HG02678 (cell line): Measurements from ENCODE around the gene SETD6.

Experiments used
- ATAC-seq: cut with Tn5 transposase; IDR thresholded peaks from one replicate; pipeline ENCODE4 v1.9.1; 2021; ENCODE audit warnings: mild to moderate bottlenecking, moderate library complexity; ENCODE audit not compliant: unreplicated experiment

The SETD6 gene

DNA sequence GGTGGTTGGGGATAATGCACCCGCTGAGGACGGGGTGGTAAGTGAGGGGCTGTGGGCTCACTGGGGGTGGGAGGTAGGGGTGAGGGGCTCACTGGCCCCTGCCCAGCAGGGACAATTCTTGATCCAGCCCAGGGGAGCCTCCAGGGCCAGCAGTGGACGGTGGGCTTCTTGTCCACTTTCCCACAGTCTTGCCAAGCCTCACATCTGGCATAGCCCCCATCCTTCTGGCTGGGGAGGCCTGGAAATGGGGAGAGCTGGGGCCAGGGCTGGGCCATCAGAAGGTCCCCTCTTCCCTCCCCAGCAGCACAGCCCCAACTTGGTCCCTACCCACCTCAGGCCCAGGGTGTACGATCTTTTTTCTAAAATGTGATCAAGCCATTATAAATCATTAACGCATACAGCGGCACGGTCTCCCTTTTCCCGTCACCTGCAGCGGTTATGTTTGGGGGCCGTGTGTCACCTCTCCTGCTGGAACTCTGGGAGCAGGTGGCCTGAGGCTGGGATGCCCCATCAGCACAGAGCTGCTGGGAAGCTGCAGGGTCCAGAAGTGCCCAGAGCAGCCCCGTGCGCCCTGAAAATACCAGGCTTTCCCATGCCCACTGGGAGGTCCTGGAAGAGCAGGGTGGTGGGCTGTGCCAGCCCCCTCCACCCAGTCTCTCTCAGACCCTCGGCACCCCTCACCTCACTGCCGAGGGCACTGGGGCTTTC lies 7.2 kb upstream of the SETD6 start:
- ATAC-seq, result no peak

DNA sequence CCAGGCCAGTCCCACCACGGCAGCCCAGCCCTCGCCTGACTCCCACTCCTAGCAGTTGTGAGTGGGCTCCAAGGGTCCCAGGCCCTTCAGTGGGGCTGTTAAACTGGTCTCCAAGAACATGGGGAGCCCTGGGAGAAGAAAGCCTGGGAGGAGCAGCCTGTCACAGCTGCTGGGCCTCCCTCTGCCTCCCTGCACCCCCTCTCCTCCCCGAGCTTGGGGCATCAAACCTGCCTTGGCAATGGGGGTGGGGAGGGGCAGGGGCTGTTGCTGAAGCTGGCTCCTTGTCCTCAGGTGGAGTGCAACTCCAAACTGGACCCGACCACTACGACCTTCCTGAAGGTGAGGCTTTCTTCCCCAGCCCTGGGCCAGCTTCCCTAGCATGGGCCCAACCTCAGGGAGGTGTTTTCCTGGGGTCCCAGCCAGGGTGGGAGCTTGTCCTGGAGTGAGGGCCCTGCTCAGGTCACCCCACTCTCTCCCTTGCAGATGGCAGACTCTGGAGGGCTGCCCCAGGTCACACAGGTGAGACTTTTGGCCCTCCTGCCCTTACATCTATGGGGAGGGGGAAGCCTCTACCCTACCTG lies 6.6 kb upstream of the SETD6 start:
- ATAC-seq, result no peak

DNA sequence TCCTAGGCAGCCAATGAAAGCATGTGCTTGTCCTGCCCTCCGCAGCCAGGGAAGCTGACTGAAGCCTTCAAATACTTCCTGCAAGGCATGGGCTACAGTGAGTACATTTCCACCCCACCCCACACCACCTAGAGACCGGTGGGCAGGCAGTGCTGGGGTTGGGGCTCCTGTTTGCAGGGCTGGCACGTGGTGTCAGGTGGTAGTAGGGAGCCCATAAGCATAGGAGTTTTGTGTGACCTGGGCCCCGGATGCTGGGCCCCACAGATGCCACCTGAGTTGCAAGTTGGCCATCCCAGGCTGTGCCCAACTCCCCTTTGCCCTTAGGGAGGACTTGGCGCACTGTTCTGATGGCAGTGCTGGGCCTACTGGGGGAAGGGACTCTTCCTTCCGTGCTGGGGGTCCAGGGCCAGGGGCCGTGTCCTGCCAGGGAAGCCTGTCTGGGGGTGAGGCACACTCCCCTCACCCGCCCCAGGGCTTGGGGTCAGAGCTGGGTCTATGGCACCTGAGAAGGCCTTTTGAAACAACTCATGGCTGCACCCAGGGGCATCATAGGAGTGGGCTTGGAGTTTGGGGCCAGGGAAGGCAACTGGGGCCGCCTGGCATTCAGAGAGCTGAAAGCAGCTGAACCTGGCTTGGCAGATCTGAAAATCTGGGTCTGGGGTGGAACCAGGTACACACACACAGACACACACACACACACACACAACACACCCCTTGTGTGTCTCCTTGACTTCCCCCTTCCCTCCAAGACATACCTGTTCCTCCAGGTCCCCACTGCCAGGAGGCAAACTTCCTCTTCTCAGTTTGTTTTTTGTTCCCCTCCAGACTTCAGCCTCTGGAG lies 5.8 kb upstream of the SETD6 start:
- no peak for ATAC-seq

DNA sequence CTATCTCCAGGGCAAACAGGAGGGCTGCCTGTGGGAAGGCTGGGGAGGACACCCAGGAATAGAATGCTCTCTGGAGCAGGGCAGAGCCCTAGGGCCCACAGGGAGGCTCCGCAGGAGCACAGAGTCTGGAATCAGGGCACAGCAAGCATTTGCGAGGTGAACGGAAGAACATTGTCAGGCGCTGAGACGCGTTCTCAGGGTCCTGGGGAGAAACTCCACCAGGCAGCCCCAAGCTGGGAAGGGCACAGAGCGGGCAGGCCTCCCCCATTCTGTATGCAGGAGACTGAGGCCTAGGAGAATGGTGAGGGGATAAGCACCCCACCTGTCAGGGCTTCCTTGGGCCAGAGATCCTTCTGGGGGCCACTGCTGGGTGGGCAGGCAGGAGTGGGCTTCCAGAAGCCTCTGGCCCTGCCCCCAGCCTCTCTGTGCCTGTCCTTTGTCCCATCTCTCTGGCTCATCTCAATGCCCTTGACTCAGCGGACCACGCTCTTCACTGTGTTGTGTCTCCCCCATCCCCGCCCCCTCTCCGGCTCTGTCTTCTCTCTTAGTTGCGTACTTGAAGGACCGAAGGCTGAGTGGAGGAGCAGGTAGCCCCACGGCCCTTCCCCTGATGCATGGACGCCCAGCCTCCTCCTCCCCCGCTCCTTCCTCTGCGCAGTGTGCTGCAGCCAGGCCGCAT lies 5.1 kb upstream of the SETD6 start:
- no peak for ATAC-seq

DNA sequence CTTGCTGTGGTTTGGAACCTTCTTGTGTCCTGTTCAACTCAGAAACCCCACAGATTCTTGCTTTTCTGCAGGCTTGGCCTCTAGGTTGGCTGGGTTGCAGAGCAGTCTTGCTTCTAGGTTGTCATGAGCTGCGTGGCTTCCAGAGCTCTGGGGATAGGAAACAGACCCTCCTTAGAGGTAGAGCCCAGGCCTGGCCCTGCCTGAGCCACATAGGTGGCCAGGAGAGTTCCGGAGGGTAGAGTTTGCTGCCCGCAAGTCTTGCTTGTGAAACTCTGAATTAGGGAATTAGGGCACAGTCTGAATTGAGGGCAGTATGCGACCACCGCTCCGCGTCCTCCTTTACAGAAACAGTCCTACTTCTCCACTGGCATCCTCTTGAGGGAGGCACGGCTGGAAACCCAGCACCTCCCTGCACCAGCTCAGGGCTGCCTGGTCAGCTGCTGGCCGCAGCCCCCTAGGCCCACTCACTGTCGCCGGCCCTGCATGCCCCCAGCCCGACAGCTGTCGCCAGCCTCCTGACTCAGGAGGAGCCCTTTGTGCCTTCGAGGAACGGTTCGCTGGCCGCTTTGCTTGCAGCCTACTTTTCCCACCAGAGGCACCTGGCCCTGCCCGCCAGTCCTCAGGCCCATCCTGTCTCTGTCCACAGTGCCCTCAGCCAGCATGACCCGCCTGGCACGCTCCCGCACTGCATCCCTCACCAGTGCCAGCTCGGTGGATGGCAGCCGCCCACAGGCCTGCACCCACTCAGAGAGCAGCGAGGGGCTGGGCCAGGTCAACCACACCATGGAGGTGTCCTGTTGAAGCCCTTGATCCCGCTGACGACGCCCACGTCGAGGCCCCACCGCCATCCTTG lies 4.3 kb upstream of the SETD6 start:
- ATAC-seq, result no peak

DNA sequence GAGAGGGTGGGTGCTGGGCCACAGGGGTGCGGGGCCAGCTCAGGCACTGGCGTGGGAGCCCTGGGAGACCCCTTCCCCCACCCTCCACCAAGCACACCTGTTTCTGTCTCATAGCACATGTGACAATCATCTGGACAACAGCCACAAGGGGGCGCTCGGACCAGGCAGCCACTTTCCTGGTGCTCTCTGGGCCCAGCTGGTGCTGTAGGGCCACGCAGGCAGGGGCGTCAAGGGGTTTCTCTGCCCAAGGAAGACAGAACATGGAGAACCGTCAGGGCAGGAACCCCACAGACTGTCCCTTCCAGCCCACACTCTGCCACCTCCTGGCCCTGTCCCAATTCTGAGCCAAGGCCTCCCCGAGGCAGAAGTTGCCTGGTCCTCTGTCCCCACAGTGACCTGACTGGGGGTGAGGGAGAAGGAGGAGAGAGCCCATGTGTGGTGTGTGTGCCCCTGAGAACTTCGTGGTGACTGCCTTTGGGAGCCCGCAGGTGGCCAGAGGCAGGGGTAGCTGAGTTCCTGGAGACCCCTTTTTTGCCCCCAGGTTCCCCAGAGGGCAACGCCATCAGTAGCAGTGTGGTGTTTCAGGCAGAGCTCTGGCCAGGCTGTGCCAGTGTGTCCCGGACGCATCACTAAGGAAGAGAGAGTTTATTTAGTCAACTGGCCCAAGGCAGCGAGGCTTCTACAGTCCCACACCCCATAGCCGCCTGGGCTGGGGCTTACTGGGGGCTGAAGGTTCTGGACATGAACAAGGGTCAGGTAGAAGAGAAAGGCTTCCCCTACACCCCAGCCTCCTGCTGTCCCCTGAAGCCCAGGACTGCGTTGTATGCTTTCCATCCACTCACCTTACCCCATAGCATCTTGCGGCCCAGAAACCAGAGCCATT lies 3.1 kb upstream of the SETD6 start:
- ATAC-seq, result peak; percentile 36

DNA sequence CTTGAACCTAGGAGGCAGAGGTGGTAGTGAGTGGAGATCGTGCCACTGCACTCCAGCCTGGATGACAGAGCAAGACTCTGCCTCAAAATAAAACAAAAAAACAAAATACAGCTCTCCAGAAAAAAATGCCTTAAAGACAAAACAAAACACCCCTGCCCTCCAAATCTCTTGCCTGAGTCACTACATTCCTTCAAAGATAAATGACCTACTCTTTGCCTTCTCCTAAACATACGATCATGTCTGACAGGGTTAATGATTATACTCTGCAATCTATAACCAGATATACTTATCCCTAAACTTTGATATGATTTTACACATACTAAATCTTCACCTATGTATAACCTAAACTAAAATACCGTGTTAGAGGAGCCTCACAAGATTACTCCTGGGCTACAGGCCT lies 1.4 kb upstream of the SETD6 start:
- ATAC-seq, result no peak

DNA sequence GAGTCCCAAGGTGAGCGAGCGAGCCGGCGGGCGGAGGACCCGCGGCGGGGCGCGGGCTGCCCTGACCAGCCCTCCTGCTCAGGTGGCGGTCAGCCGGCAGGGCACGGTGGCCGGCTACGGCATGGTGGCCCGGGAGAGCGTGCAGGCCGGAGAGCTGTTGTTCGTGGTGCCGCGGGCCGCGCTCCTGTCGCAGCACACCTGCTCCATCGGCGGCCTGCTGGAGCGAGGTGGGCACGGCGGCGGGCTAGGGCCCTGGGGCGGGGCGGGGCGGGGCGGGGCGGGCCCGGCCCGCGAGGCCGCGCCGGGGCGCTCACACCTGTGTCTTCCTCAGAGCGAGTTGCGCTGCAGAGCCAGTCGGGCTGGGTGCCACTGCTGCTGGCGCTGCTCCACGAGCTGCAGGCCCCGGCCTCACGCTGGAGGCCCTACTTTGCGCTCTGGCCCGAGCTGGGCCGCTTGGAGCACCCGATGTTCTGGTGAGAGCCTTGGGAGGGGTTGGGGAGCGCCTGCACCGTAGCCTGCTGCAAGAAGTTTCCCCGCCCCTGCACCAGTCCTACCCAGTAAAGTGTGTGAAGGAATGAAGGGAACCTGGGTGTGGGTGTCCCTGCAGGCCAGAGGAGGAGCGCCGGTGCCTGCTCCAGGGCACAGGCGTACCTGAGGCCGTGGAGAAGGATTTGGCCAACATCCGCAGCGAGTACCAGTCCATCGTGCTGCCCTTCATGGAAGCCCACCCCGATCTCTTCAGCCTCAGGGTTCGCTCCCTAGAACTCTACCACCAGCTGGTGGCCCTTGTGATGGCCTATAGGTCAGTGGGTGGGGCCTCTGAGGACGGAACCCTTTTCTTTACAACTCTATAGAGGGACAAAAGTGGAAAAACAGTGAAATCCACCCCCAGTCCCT lies 802 bp downstream of the SETD6 start:
- peak; percentile 32 for ATAC-seq

DNA sequence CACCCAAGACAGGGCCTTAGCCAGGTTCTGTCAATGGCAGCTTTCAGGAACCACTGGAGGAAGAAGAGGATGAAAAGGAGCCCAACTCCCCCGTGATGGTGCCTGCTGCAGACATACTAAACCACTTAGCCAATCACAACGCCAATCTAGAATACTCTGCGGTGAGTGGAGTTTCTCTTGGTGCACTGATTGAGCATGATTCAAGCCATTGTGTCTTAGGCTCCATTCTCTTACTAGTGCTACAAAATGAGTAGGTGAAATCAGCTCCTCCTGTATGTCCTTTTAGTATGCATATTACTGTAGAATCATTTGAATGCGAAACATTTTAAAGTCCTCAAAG lies 1.4 kb downstream of the SETD6 start:
- no peak for ATAC-seq

DNA sequence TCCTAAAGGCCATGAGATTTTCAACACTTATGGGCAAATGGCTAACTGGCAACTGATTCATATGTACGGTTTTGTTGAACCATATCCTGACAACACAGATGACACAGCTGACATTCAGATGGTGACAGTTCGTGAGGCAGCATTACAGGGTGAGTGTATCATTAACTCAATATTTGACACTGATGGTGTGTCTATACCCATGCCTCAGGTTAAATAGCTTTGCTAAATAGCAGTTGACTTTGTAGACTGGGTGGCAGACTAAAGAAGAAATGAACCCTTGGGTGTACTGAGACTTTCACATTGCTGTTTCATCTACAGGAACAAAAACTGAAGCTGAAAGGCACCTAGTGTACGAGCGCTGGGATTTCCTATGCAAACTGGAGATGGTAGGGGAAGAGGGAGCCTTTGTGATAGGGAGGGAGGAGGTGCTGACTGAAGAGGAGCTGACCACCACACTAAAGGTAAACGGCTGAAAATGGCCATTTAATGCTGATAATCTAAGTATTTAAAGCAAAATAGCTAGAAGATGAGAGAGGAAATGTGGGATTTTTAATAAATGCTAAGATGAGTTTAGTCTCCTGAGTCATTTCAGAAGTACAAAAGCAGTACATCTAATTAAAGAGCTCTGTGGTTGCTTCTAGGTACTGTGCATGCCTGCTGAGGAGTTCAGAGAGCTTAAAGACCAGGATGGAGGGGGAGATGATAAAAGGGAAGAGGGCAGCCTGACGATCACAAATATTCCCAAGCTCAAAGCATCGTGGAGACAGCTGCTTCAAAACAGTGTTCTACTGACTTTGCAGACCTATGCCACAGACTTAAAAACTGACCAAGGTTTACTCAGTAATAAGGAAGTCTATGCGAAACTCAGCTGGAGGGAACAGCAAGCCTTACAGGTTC lies 3.0 kb downstream of the SETD6 start:
- peak; percentile 37 for ATAC-seq

DNA sequence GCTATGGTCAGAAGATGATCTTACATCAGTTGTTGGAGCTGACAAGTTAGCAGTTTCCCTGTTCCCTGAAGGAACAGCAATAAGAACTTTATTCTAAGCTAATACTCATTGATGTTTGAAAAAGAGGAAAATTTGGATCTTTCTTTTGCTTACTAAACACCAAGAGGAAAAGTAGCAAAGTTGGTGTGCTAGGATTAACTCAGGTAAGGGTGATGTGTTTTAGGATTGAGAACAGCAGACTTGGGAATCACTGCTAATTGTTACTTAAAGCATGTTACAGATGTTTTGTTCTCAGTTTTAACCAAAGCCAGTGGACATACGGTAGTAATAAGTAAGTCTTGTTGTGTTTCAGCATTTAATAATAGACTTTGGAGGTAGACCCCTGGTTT lies 3.7 kb downstream of the SETD6 start:
- no peak for ATAC-seq

DNA sequence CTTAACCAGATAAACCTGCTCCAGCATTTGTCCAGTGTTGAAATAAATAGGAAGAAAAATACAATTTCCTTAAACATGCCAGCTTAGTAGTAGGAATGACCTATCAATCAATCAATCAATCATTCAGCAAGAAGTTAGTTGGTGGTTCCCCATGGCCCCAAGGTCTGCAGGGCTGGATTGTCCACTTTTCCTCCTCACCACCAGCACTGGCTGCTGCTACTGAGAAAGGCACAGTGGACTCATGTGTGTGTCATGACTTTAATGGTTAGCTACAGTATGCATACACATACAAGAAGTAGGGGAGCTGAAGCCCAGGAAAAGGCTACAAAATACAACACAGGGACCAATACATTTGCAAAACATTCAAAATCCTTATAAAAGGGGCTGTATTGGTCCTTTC lies 4.4 kb downstream of the SETD6 start:
- no peak for ATAC-seq

DNA sequence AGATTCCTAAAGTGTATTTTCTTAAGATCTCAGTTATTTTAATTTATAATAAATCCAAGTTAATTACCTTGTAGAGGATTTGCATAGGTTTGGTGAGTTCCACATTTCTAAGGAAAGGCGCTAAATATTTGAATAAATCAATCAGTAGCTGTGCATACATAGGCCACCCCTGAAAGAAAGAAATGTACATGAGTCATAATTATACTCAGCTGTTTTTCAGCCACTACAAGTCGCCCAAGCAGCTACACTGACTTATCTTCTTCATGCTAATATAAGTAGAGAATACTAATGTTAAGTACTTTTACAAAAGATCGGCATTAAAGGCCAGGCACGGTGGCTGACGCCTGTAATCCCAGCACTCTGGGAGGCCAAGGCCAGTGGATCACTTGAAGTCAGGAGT lies 14.9 kb downstream of the SETD6 start:
- ATAC-seq, result no peak

DNA sequence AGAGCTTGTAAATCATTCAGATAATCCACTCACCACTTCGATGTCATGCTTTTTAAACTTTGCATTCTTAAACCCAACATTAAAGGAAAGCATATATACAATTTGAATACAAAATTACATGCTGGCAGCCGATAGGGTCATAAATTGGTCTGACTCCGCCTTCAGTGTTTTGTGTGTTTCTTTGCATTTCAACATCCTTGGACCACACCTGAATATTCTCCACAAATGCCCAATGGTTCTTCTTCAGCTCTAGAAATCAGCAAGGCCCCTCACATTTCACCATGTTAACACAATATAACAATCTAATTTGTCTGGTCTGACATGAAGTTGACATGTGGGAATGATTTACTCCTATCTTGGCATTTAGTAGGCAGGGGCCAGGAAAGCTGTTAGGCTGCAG lies 17.1 kb downstream of the SETD6 start:
- no peak for ATAC-seq

DNA sequence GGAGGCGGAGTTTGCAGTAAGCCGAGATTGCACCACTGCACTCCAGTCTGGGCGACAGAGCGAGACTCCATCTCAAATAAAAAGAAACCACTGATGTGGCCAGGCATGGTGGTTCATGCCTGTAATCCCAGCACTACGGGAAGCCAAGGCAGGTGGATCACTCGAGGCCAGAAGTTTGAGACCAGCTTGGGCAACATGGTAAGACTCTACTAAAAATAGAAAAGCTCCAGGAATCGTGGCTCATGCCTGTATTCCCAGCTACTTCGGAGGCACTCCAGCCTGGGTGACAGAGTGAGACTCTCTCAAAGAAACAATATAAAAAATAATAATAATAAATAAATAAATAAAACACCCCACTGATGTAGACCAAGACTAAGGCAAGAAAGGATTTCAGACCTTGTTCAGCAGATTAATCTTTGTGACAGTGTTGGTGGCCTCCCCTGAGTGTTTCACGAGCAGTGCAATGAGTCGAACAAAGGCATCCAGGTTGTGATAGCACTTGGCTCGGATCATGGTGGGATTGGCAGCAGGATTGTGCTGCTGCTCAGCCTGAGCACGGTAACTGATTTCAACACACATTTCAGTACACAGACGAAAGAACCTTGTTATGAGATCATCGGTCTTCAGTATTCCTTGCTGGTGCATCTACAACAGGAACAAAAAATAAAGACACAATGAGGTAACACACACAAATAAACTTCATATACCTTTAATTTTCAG lies 18.6 kb downstream of the SETD6 start:
- ATAC-seq, result no peak

DNA sequence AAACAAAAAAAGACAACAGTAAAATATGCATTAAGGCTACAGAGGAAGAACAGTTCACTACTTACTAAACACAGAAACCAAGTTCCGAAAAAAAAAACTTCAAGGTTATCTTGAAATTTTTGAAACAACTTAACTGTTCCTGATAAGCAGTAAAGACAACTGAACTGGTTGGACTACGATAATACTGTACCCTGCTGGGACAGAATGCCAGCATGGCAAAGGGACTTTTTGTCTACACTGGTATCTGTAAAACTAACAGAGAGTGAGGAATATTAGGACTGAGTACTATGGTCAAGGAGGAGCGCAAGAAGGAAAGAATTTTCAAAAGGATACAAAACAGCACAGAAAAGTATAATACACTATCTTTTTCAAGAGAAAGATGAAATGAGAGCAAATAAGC lies 19.8 kb downstream of the SETD6 start:
- ATAC-seq, result no peak

DNA sequence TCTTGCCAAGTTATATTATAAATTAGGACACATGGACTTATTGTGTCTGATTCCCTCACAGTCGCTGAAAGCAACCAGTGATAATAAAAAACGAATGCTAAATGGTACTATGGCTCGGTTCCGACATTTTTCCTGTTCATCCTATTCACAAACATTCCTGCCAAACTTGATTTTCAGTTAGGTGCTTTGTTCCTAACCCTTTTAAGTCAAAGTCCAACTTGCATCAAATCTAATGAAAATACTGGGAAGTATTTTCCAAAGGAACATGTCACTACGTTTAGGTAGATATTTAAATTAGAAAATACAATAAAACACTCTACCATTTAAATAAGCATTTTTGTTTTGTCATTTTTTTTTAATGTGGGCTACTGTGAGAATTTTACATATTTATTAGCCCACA lies 21.0 kb downstream of the SETD6 start:
- no peak for ATAC-seq
